Uterus (tissue), 4 donors: ENCODE measurements around the gene ARID1B. TPM values are rescaled to one million over a fixed set of nuclear protein-coding genes. Genes with fewer than 3 reads are reported as not detected.
"Not testable (repeated sequence)": the region's sequence is repeated elsewhere in the genome, so short reads cannot be mapped to it uniquely, and the experiment has no call there.

Experiments used
- DNase-seq, 2 donors: peaks; one replicate each; pipeline ENCODE4 v3.0.0-alpha.2; 2019 to 2020
- H3K27ac ChIP-seq, 2 donors: fragments of 200-600 bp; sonication (generic); 1 replicate in 1 of 2; 2 replicates in 1 of 2; pipeline ENCODE4 v1.5.1; 2016 to 2018
- H3K27me3 ChIP-seq, 2 donors: fragments of 200-600 bp; sonication (generic); one replicate each; pipeline ENCODE4 v1.5.1; 2018 to 2019; ENCODE audit warnings: control low read depth in 1 of 2
- H3K36me3 ChIP-seq, 2 donors: fragments of 200-600 bp; sonication (generic); one replicate each; pipeline ENCODE4 v1.5.1; 2019; ENCODE audit warnings: control low read depth in 1 of 2
- H3K4me1 ChIP-seq, 2 donors: fragments of 200-600 bp; sonication (generic); one replicate each; pipeline ENCODE4 v1.5.1; 2018 to 2019; ENCODE audit warnings: control low read depth in 1 of 2
- H3K4me3 ChIP-seq, 2 donors: fragments of 200-600 bp; sonication (generic); 1 replicate in 1 of 2; 2 replicates in 1 of 2; pipeline ENCODE4 v1.5.1; 2018 to 2019; ENCODE audit warnings: mild to moderate bottlenecking in 1 of 2
- H3K9me3 ChIP-seq, 2 donors: fragments of 200-600 bp; sonication (generic); one replicate each; pipeline ENCODE4 v1.5.1; 2019; ENCODE audit warnings: control low read depth in 1 of 2
- POLR2A ChIP-seq, 2 donors: fragments of 450-650 bp; IDR thresholded peaks; one replicate each; pipeline ENCODE4 v1.6.1; 2016; ENCODE audit warnings: antibody characterized with exemption in 2 of 2, mild to moderate bottlenecking in 1 of 2, moderate library complexity in 1 of 2
- intact Hi-C: fragments of 100-400 bp; cut with DNase I; formaldehyde crosslinking; loops from one replicate; pipeline ENCODE4 v1.15.1; 2023; ENCODE audit warnings: low total_unique reads
- total RNA-seq, 4 donors: library from RNA; depleted of rRNA in 3 of 4; stranded (reverse); fragments of >200 nt in 3 of 4; gene quantifications; one replicate each; pipeline versions ENCODE4 v1.1.0 to v1.2.4, GENCODE V29; 2014 to 2023
- TF ChIP-seq, protein P1 (sequence below), 4 experiments: fragments of 200-600 bp in 2 of 4; fragments of 450-650 bp in 2 of 4; sonication (generic) in 2 of 4; IDR thresholded peaks; one replicate each; pipeline ENCODE4 v1.5.1; 2016 to 2019; ENCODE audit warnings: antibody characterized with exemption in 4 of 4, mild to moderate bottlenecking in 2 of 4, moderate library complexity in 1 of 4
- donor health status: DM: yes; HTN: yes; CAD: no.

ARID1B gene
- total RNA-seq, 4 donors from 2014 or later, result 63.8 to 198 (median 125) TPM

GRCh38 chr6:156978948-156979347 lies 201.8 kb downstream of the ARID1B start:
- TF ChIP-seq POLR2A (IDR thresholded peaks at IDR 0.05), result no peak
- TF ChIP-seq, protein P1, sequence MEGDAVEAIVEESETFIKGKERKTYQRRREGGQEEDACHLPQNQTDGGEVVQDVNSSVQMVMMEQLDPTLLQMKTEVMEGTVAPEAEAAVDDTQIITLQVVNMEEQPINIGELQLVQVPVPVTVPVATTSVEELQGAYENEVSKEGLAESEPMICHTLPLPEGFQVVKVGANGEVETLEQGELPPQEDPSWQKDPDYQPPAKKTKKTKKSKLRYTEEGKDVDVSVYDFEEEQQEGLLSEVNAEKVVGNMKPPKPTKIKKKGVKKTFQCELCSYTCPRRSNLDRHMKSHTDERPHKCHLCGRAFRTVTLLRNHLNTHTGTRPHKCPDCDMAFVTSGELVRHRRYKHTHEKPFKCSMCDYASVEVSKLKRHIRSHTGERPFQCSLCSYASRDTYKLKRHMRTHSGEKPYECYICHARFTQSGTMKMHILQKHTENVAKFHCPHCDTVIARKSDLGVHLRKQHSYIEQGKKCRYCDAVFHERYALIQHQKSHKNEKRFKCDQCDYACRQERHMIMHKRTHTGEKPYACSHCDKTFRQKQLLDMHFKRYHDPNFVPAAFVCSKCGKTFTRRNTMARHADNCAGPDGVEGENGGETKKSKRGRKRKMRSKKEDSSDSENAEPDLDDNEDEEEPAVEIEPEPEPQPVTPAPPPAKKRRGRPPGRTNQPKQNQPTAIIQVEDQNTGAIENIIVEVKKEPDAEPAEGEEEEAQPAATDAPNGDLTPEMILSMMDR (IDR thresholded peaks at IDR 0.05), result no peak
- H3K4me3 ChIP-seq, result no peak overlapping the region
- no peak for DNase-seq
- H3K9me3 ChIP-seq, result no peaks in the 10 kb centered on the region
- no peaks in the 10 kb centered on the region for H3K27me3 ChIP-seq
- H3K27ac ChIP-seq, result no peak overlapping the region
- H3K4me1 ChIP-seq, result peaks cover 4 to 16% of the 10 kb centered on the region in 2 donors
- intact Hi-C loops, result no loop called here
- H3K36me3 ChIP-seq, result no peaks in the 10 kb centered on the region

DNA sequence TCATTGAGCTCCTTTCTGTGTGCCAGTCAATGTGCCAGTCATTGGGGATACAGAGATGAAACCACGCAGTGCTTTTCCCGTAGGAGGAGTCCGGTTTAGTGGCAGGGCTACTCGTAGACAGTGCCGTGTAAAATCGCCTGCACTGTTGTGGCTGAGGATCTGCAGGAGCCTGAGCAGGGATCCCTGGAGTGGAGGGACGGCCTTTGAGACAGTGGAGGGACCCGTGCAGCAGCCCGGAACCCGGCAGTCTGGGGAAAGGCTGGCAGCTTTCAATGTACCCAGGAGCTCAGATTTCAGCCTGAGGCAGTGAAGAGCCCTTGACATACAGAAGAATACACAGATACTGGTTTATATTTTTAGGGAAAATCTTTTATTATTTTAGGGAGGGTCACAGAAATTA lies 203.3 kb downstream of the ARID1B start:
- Histone ChIP-seq H3K27me3 (no peaks in the 10 kb centered on the region), H3K36me3 (no peaks in the 10 kb centered on the region), H3K9me3 (no peaks in the 10 kb centered on the region), H3K4me1 (peaks cover 4 to 10% of the 10 kb centered on the region in 2 donors), H3K27ac (no peak overlapping the region), H3K4me3 (no peak overlapping the region)
- intact Hi-C loops, result no loop called here
- DNase-seq, result no peak
- TF ChIP-seq, protein P1 (IDR thresholded peaks at IDR 0.05), result no peak
- TF ChIP-seq POLR2A (IDR thresholded peaks at IDR 0.05), result no peak

GRCh38 chr6:156980948-156981347 lies 203.8 kb downstream of the ARID1B start:
- DNase-seq, result no peak
- H3K4me1 ChIP-seq, result peaks cover 4 to 10% of the 10 kb centered on the region in 2 donors
- intact Hi-C loops, result no loop called here
- no peak overlapping the region for H3K27ac ChIP-seq
- TF ChIP-seq, protein P1 (IDR thresholded peaks at IDR 0.05), result no peak
- TF ChIP-seq POLR2A (IDR thresholded peaks at IDR 0.05), result no peak
- H3K9me3 ChIP-seq, result no peaks in the 10 kb centered on the region
- H3K4me3 ChIP-seq, result no peak overlapping the region
- no peaks in the 10 kb centered on the region for H3K27me3 ChIP-seq
- H3K36me3 ChIP-seq, result no peaks in the 10 kb centered on the region

- Histone ChIP-seq H3K27ac (no peak overlapping the region), H3K4me1 (peaks cover 4% of the 10 kb centered on the region in 2 donors)
- TF ChIP-seq, protein P1 (IDR thresholded peaks at IDR 0.05), result no peak
- TF ChIP-seq POLR2A (IDR thresholded peaks at IDR 0.05), result no peak
Measured at GRCh38 chr6:156982168-156982567, 205.0 kb downstream of the ARID1B start.

GRCh38 chr6:156982864-156983263 lies 205.7 kb downstream of the ARID1B start:
- H3K27me3 ChIP-seq, H3K4me1 ChIP-seq, H3K4me3 ChIP-seq, intact Hi-C loops, H3K9me3 ChIP-seq, H3K27ac ChIP-seq, DNase-seq, H3K36me3 ChIP-seq: not testable (repeated sequence)

More at GRCh38 chr6:156982168-156982567, 205.0 kb downstream of the ARID1B start:
- no peak overlapping the region for H3K4me3 ChIP-seq
- no peak for DNase-seq
- intact Hi-C loops, result no loop called here
- no peaks in the 10 kb centered on the region for H3K27me3 ChIP-seq
- no peaks in the 10 kb centered on the region for H3K9me3 ChIP-seq
- no peaks in the 10 kb centered on the region for H3K36me3 ChIP-seq

DNA sequence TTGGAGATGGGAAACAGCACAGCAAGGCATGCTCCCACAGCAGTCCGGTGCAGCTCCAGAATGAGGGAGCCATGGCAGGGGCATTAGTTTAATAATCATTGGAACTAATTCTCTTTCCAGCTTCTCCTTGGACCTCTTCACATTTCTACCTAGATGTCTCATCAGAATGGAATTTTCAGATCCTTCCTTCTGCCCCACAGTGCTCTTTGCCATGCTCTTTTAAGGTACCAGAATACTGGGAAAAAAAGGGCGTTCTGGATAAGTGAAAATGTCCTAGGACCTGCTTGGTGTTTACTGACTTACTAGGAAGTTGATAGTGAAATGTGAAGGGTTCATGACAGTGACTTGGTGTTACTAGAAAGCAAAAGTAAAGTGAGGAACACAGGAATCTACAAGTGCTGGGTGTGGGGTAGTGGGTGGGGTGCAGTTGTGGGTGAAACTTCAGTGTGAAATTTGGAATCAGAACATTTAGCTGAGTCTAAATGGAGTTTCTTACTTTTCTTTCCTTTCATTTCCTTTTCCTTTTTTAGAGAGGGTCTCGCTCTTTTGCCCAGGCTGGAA lies 207.1 kb downstream of the ARID1B start:
- H3K4me3 ChIP-seq, result no peak overlapping the region
- intact Hi-C loops, result no loop called here
- H3K27ac ChIP-seq, result no peak overlapping the region
- peaks cover 0 to 4% of the 10 kb centered on the region in 2 donors for H3K4me1 ChIP-seq
- no peaks in the 10 kb centered on the region for H3K27me3 ChIP-seq
- H3K36me3 ChIP-seq, result no peaks in the 10 kb centered on the region
- TF ChIP-seq, protein P1 (IDR thresholded peaks at IDR 0.05), result no peak
- TF ChIP-seq POLR2A (IDR thresholded peaks at IDR 0.05), result no peak
- H3K9me3 ChIP-seq, result no peaks in the 10 kb centered on the region
- DNase-seq, result no peak
